H9 (cell line): ENCODE measurements around the gene MAJIN. TPM values are rescaled to one million over a fixed set of nuclear protein-coding genes. Genes with fewer than 3 reads are reported as not detected.

ENCODE experiments used
- DNase-seq: peaks from one replicate; pipeline ENCODE4 v3.0.0-alpha.2; 2017
- H2AFZ ChIP-seq: one replicate; pipeline ENCODE4 v1.6.1; 2013; ENCODE audit warnings: mild to moderate bottlenecking, low read length, control low read depth, moderate library complexity
- H2AK5ac ChIP-seq: 2 replicates; pipeline ENCODE4 v1.6.1; 2013; ENCODE audit warnings: low read length, control low read depth, mixed read lengths; ENCODE audit not compliant: insufficient read length
- H2BK120ac ChIP-seq: one replicate; pipeline ENCODE4 v1.6.1; 2013; ENCODE audit warnings: low read depth, mild to moderate bottlenecking, low read length, control low read depth, inconsistent platforms; ENCODE audit not compliant: poor library complexity, severe bottlenecking
- H2BK12ac ChIP-seq: 2 replicates; pipeline ENCODE4 v1.6.1; 2013; ENCODE audit warnings: low read length, control low read depth, mixed read lengths, low read depth; ENCODE audit not compliant: insufficient read length
- H2BK15ac ChIP-seq: 2 replicates; pipeline ENCODE4 v1.6.1; 2013; ENCODE audit warnings: low read depth, low read length, control low read depth
- H2BK20ac ChIP-seq: one replicate; pipeline ENCODE4 v1.6.1; 2013; ENCODE audit warnings: low read depth, mild to moderate bottlenecking, low read length, control low read depth, inconsistent platforms; ENCODE audit not compliant: poor library complexity, severe bottlenecking
- H2BK5ac ChIP-seq: 2 replicates; pipeline ENCODE4 v1.6.1; 2013; ENCODE audit warnings: low read length, control low read depth, mixed read lengths; ENCODE audit not compliant: insufficient read length
- H3K14ac ChIP-seq: 2 replicates; pipeline ENCODE4 v1.6.1; 2013; ENCODE audit warnings: low read length, control low read depth; ENCODE audit not compliant: insufficient read depth
- H3K18ac ChIP-seq: 2 replicates; pipeline ENCODE4 v1.6.1; 2013; ENCODE audit warnings: low read depth, mild to moderate bottlenecking, mixed read lengths, low read length, control low read depth; ENCODE audit not compliant: insufficient read length
- H3K23ac ChIP-seq: 2 replicates; pipeline ENCODE4 v1.6.1; 2013; ENCODE audit warnings: low read length, control low read depth, mixed read lengths, low read depth; ENCODE audit not compliant: insufficient read length
- H3K23me2 ChIP-seq: 2 replicates; pipeline ENCODE4 v1.6.1; 2013; ENCODE audit warnings: low read depth, mild to moderate bottlenecking, mixed read lengths, low read length, control low read depth; ENCODE audit not compliant: insufficient read length, poor library complexity, severe bottlenecking
- H3K27ac ChIP-seq: 2 replicates; pipeline ENCODE4 v1.5.1; 2013; ENCODE audit warnings: low read length, control low read depth, mixed read lengths, low read depth; ENCODE audit not compliant: insufficient read length
- H3K27me3 ChIP-seq: 2 replicates; pipeline ENCODE4 v1.6.1; 2013; ENCODE audit warnings: low read length, control low read depth, inconsistent platforms; ENCODE audit not compliant: insufficient read depth
- H3K4ac ChIP-seq: 2 replicates; pipeline ENCODE4 v1.6.1; 2013; ENCODE audit warnings: low read depth, mild to moderate bottlenecking, control low read depth, inconsistent platforms, low read length, moderate library complexity
- H3K4me1 ChIP-seq: 2 replicates; pipeline ENCODE4 v1.6.1; 2013; ENCODE audit warnings: low read length, control low read depth, inconsistent platforms; ENCODE audit not compliant: insufficient read depth
- H3K4me2 ChIP-seq: 2 replicates; pipeline ENCODE4 v1.6.1; 2013; ENCODE audit warnings: low read length, control low read depth, mixed read lengths; ENCODE audit not compliant: insufficient read length, insufficient read depth
- H3K56ac ChIP-seq: 2 replicates; pipeline ENCODE4 v1.6.1; 2013; ENCODE audit warnings: low read depth, mild to moderate bottlenecking, mixed read lengths, low read length, control low read depth; ENCODE audit not compliant: insufficient read length
- H3K79me1 ChIP-seq: 2 replicates; pipeline ENCODE4 v1.6.1; 2013; ENCODE audit warnings: low read depth, mild to moderate bottlenecking, moderate library complexity, low read length, control low read depth, inconsistent platforms; ENCODE audit not compliant: insufficient read depth, poor library complexity, severe bottlenecking
- H3K79me2 ChIP-seq: 2 replicates; pipeline ENCODE4 v1.6.1; 2013; ENCODE audit warnings: low read length, control low read depth, inconsistent platforms; ENCODE audit not compliant: insufficient read depth
- H3K9ac ChIP-seq: 2 replicates; pipeline ENCODE4 v1.6.1; 2013; ENCODE audit warnings: low read length, control low read depth, mixed read lengths; ENCODE audit not compliant: insufficient read length; ENCODE audit errors: extremely low read depth
- H3K9me3 ChIP-seq: one replicate; pipeline ENCODE4 v1.6.1; 2013; ENCODE audit warnings: low read depth, low read length, inconsistent platforms; ENCODE audit not compliant: control insufficient read depth
- H3T11ph ChIP-seq: one replicate; pipeline ENCODE4 v1.6.1; 2013; ENCODE audit warnings: mild to moderate bottlenecking, low read length, control low read depth, inconsistent platforms
- H4K20me1 ChIP-seq: one replicate; pipeline ENCODE4 v1.6.1; 2013; ENCODE audit not compliant: control insufficient read depth, insufficient read length, insufficient read depth
- H4K5ac ChIP-seq: 2 replicates; pipeline ENCODE4 v1.6.1; 2013; ENCODE audit warnings: low read depth, mild to moderate bottlenecking, mixed read lengths, low read length, control low read depth; ENCODE audit not compliant: insufficient read length
- H4K8ac ChIP-seq: replicated peaks from 2 replicates; pipeline ENCODE4 v1.6.1; 2013; ENCODE audit warnings: low read length, control low read depth, mixed read lengths, low read depth; ENCODE audit not compliant: insufficient read length
- H4K91ac ChIP-seq: 2 replicates; pipeline ENCODE4 v1.6.1; 2013; ENCODE audit warnings: low read depth, mild to moderate bottlenecking, moderate library complexity, mixed read lengths, low read length, control low read depth; ENCODE audit not compliant: insufficient read length
- H3K27ac Mint-ChIP-seq, 3 experiments: 2 replicates in 2 of 3; 3 replicates in 1 of 3; pipeline ENCODE4 v1.8.0; 2020 to 2021; ENCODE audit warnings: mixed read lengths in 3 of 3, mild to moderate bottlenecking in 1 of 3, moderate library complexity in 1 of 3
- H3K27me3 Mint-ChIP-seq: 2 replicates; pipeline ENCODE4 v1.8.0; 2021; ENCODE audit warnings: low read depth, mild to moderate bottlenecking, moderate library complexity, mixed read lengths
- H3K36me3 Mint-ChIP-seq, 3 experiments: 2 replicates in 2 of 3; 3 replicates in 1 of 3; pipeline ENCODE4 v1.8.0; 2020 to 2021; ENCODE audit warnings: low read depth in 3 of 3, mixed read lengths in 3 of 3; ENCODE audit not compliant: insufficient read depth in 1 of 3
- H3K4me1 Mint-ChIP-seq, 2 experiments: 2 replicates each; pipeline ENCODE4 v1.8.0; 2020; ENCODE audit warnings: mixed read lengths in 2 of 2
- H3K4me3 Mint-ChIP-seq, 2 experiments: 2 replicates in 1 of 2; 3 replicates in 1 of 2; pipeline ENCODE4 v1.8.0; 2020 to 2021; ENCODE audit warnings: mild to moderate bottlenecking in 2 of 2, mixed read lengths in 2 of 2, moderate library complexity in 1 of 2
- H3K9me3 Mint-ChIP-seq, 2 experiments: 2 replicates in 1 of 2; 3 replicates in 1 of 2; pipeline ENCODE4 v1.8.0; 2020; ENCODE audit warnings: mild to moderate bottlenecking in 2 of 2, mixed read lengths in 2 of 2, moderate library complexity in 1 of 2
- WGBS: extraction: QIAGEN DNeasy Blood & Tissue Kit; methylation state at CpG from one replicate; pipeline ENCODE4 v1.1.7; 2013; ENCODE audit warnings: missing lambda C conversion rate, low lambda C conversion rate, mixed read lengths; ENCODE audit not compliant: insufficient read length; ENCODE audit errors: extremely low coverage; 5-methylcytosine and 5-hydroxymethylcytosine counted together
- total RNA-seq: library from RNA; stranded (reverse); gene quantifications from 2 replicates; pipeline ENCODE4 v1.2.1, GENCODE V29; 2021
- TF ChIP-seq, protein P1 (sequence below): fragments of 200-600 bp; sonication (generic); conservative IDR thresholded peaks from 3 replicates; pipeline ENCODE4 v1.8.0; 2021; ENCODE audit warnings: antibody characterized with exemption, mild to moderate bottlenecking

The MAJIN gene
- total RNA-seq, 1 experiment from 2014 or later = not detected

DNA sequence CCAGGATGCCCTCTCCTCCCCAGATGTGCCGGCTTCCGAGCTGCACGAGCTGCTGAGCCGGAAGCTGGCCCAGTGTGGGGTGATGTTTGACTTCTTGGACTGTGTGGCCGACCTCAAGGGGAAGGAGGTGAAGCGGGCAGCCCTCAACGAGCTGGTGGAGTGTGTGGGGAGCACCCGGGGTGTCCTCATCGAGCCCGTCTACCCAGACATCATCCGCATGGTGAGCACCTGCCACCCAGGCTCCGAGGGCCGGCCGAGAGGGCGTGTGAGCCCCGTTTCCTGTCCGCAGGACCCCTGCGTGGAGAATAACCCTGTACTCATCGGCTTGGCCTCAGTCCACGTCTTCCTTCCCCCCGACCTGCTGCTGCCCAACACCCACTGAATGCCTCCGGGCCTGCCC lies 45.2 kb downstream of the MAJIN start:
- TF ChIP-seq, protein P1, sequence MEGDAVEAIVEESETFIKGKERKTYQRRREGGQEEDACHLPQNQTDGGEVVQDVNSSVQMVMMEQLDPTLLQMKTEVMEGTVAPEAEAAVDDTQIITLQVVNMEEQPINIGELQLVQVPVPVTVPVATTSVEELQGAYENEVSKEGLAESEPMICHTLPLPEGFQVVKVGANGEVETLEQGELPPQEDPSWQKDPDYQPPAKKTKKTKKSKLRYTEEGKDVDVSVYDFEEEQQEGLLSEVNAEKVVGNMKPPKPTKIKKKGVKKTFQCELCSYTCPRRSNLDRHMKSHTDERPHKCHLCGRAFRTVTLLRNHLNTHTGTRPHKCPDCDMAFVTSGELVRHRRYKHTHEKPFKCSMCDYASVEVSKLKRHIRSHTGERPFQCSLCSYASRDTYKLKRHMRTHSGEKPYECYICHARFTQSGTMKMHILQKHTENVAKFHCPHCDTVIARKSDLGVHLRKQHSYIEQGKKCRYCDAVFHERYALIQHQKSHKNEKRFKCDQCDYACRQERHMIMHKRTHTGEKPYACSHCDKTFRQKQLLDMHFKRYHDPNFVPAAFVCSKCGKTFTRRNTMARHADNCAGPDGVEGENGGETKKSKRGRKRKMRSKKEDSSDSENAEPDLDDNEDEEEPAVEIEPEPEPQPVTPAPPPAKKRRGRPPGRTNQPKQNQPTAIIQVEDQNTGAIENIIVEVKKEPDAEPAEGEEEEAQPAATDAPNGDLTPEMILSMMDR = no peak
- WGBS = no CpG with 5 or more reads among the region's 22 CpGs
- H4K91ac ChIP-seq = no peak overlapping the region

More for the DNA sequence above, 45.2 kb downstream of the MAJIN start:
- peaks cover 7% of the 10 kb centered on the region for H3K27me3 Mint-ChIP-seq
- H3K9me3 Mint-ChIP-seq = no peaks in the 10 kb centered on the region
- Histone ChIP-seq H2BK120ac (no peak overlapping the region), H3K27ac (no peak overlapping the region), H3K4me1 (no peaks in the 10 kb centered on the region), H4K20me1 (no peaks in the 10 kb centered on the region), H2BK15ac (no peak overlapping the region), H3T11ph (no peak overlapping the region), H2BK20ac (no peak overlapping the region), H3K56ac (no peak overlapping the region), H3K9me3 (no peaks in the 10 kb centered on the region), H4K5ac (no peak overlapping the region), H2BK12ac (no peak overlapping the region), H2AFZ (no peak overlapping the region), H2AK5ac (no peak overlapping the region), H3K23ac (no peak overlapping the region), H3K18ac (no peak overlapping the region), H3K4ac (no peak overlapping the region), H3K79me2 (no peaks in the 10 kb centered on the region), H3K79me1 (no peaks in the 10 kb centered on the region), H3K4me2 (no peak overlapping the region), H3K23me2 (peaks cover 7% of the 10 kb centered on the region), H2BK5ac (no peak overlapping the region), H3K27me3 (no peaks in the 10 kb centered on the region), H3K14ac (no peak overlapping the region), H4K8ac (no peak overlapping the region), H3K9ac (no peak overlapping the region)
- peaks cover 8 to 16% of the 10 kb centered on the region in 2 experiments for H3K4me1 Mint-ChIP-seq
- H3K36me3 Mint-ChIP-seq = no peaks in the 10 kb centered on the region
- H3K4me3 Mint-ChIP-seq = peak overlapping the region in 1 of 2 experiments; percentile 40; a peak in 1 of 5 replicates
- no peak for DNase-seq
- no peak overlapping the region for H3K27ac Mint-ChIP-seq
